ENCODE results near the gene VSTM2L.
A peak's percentile ranks its signal among the peaks of the same experiment; 100 is the strongest.

Gene VSTM2L

DNA sequence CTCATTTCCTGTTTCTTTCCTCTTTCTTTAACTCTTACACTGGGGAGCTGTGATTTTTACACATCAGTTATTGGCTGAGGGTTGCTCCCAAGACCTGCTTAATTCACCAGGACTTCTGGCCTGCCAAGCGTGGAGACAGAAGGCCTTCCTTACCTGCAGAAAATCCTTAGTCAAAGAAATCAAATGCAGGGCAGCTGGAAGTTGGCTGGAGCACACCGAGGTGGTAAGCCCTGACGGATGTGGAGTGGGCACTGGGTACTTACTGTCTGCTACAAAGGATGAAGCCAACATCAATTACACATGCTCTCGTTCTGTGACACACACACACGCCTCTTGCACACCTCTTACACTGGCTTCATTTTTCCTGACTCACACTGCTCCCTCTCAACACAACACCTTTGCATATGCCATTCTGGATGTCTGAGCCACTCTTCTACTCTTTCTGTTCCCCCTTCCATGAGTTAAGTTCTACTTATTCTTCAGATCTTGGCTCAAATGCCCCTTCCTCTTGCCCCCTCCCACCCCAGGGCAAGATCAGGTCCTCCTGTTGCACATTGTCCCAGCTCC is 68.7 kb downstream of the VSTM2L start:
- no peak for DNase-seq

- no peak for DNase-seq
Observed at GRCh38 chr20:37972256-37973058, 69.5 kb downstream of the VSTM2L start.

- DNase-seq, result no peak
Observed at GRCh38 chr20:37973059-37973910, 70.4 kb downstream of the VSTM2L start.

GRCh38 chr20:37976887-37977286 is 74.0 kb downstream of the VSTM2L start:
- no peak for DNase-seq

- DNase-seq, result no peak
Observed at GRCh38 chr20:37977338-37977737, 74.4 kb downstream of the VSTM2L start.

- no peak for DNase-seq
Observed at GRCh38 chr20:37977786-37978185, 74.9 kb downstream of the VSTM2L start.

GRCh38 chr20:37979021-37979985 is 76.4 kb downstream of the VSTM2L start:
- DNase-seq, result no peak

DNA sequence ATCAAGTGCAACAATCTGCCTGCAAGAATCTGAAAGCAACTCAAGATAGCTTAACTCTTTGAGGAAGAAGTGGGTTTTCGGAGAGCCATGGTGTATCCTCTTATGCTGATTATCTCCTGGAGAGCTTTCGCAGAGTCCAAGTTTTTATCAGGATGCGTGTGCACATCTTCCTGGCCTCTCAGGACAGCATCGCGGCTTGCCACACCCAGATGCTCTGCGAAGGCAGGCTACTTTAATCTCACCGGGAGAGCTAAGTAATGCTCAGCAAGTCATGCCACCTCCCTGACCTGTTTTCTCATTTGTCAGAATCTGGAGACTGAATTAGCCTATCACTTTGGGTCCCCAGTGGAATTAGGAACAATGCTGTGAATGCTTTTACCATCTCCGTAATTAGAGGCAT is 77.5 kb downstream of the VSTM2L start:
- no peak for DNase-seq

DNA sequence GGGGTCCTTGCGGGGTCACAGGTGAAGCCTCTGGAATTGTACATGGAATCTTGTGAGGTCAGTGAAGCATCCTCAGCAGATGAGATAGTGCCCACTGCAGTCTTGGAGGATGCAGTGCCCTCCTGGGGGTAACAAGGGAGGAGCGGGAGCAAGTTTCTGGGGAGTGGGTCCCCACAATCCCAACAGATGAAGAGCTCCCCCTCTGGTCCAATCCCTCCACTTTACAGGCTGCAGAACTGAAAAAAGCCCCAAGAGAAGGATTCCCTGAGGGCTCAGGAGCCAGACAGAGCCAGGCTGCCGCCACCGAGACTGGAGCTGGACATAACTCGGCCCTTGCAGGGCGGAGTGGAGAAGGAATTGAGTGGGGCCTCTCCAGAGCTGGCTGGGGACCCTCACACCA is 77.9 kb downstream of the VSTM2L start:
- DNase-seq, result no peak

- no peak for DNase-seq
Observed at GRCh38 chr20:37981568-37981967, 78.6 kb downstream of the VSTM2L start.

GRCh38 chr20:37983286-37983685 is 80.4 kb downstream of the VSTM2L start:
- DNase-seq, result no peak

DNA sequence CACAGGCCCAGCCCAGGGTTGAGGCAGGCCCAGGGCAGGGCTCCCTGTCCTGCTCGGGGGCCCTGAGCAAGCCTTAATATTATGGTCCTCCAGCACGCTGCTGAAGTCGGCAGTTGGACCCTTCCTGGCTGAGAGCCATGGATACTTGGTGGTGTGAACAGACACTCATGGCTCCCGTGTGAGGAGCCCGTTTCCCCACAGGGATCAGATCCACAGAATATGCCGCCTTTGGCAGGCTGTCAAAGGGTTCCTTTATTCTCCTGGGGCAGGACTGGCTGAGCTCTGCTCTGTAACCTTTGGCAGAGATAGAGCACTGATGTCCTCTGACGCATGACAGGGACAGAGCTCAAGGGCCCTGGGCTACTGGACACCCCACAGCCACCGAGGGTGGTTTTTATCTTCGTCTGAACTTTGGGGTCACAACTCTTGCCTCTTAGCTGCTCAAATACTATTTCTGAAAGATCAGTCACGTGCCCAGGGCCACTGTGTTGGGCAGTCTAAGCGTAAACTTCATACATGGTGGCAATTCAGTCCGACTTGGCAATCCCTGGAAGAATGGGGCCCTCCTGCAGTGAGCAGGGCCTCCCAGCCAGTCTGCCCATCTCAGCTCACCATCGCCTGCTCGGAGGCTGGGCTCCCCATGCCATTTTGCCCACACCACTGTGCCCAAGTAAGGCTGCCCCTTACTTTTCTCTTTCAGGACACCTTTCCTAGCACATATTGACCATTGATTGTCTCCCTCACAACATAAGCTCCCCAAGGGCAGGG is 81.3 kb downstream of the VSTM2L start:
- DNase-seq, result peak; percentile 83

DNA sequence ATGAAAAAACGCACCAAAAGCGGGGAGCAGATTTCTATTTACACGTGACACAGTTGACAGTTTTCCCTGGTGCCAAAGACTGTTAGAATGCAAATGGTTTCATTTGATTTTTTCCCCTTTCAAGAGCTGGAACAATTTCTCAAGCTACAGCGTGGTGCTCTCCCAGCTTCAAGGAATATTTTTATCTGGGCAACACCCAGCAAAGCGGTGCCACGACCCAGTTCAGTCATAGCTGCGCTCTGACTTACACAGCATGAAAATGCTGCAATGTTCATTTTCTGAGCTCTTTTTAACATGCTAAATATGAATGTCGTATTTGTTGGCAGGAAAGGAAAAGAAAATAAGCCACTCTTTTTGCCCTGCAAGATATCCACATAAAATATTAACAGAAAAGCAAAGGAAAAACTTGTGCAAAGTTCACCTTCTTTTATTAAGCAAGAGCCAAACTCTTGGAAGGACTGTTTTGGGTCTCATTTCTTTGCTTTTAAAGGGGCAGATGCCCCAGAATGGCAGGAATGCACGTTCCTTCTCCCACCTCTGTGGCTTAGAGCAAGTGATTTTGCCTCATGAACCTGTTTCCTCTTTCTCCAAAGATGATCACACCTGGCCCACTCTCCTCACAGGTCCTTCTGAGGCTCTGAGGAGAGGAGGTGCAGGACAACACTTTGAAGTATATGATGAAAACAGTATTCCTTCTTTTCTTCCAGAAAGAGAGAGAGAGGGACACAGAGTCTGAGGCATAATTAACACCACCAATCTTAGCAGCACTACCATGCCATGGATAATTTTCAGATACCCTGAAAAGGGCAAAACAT is 83.3 kb downstream of the VSTM2L start:
- DNase-seq, result no peak

GRCh38 chr20:37986873-37987601 is 84.1 kb downstream of the VSTM2L start:
- peak; percentile 35 for DNase-seq

DNA sequence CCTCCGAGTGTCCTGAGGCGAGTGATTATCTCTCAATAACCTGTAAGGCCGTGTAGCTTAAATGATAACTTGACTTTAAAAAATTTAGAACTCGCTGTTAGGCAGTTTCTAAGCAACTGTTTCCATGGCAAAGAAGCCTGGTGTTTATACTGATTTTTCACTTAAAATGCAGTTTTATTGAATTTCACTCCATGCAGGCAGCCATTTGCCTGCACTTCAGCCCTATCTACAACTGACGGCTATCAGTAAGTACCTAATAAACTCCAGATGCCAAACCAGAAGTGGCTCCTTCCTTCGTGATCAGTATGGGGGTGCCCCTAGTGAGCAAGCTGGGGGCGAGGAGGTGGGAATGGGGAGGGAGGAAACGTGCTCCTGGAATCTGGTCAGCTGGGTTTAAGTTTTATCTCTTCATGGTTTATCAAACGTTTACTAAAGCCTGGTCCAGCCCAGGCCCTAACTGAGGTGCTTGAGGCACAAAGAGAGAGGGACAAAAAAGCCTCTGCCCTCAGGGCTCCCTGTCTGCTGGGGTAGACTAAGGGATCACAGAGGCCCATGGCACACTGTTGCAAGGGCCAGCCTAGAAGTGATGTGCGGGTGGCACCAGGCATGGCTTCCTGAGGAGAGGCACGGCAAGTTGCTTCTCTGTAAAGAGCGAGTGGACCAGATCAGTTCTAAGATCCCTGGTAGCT is 84.8 kb downstream of the VSTM2L start:
- no peak for DNase-seq

DNA sequence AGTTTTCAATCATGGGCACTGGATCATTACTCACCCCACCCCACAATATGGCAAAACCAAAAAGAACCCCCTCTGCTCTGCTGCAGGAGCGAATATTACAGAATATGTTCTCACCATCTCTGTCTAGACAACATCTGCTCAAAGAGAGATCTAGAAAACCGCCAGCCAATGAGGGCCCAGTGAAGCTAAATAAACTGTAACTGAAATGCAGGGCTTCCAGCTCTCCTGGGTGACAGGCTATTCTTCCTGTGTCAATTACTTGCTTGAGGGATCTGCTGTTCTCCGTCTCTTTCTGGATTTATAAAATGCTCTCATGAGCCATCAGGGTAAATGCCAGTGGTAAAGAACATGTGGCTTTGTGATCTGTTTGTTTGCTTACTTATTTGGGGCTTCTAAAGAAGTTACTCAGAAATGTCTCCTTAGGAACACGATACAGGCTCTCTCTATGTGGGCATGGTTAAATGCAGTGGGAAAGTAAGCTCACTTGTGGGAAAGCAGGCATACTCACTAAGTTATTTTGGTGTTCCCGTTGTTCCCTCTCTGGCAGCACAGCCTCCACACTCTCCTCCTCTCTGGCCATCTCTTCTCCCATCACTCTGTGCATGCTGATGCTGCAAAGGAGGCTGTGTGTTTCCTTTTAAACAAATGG is 85.5 kb downstream of the VSTM2L start:
- DNase-seq, result no peak

GRCh38 chr20:37989601-37990295 is 86.8 kb downstream of the VSTM2L start:
- peak; percentile 18 for DNase-seq

- peak; percentile 44 for DNase-seq
Observed at GRCh38 chr20:37990571-37991151, 87.7 kb downstream of the VSTM2L start.
